Mucosa of descending colon (tissue), 3 donors: ENCODE results near the gene DERA. TPM values are rescaled to one million over a fixed set of nuclear protein-coding genes. Genes with fewer than 3 reads are reported as not detected.

ENCODE experiments used
- ATAC-seq: fragments of 200-7000 bp; cut with Tn5 transposase; one replicate; pipeline ENCODE4 v1.9.1; 2020; ENCODE audit warnings: mild to moderate bottlenecking, moderate library complexity
- DNase-seq, 3 donors: peaks; one replicate each; pipeline ENCODE4 v3.0.0-alpha.2; 2020
- H3K36me3 ChIP-seq: fragments of 200-600 bp; one replicate; pipeline ENCODE4 v1.8.0; 2021; ENCODE audit warnings: low read depth, mild to moderate bottlenecking
- H3K4me1 ChIP-seq: fragments of 200-600 bp; one replicate; pipeline ENCODE4 v1.8.0; 2021; ENCODE audit warnings: low read depth, mild to moderate bottlenecking
- H3K4me3 ChIP-seq: fragments of 200-600 bp; one replicate; pipeline ENCODE4 v1.8.0; 2021; ENCODE audit warnings: mild to moderate bottlenecking
- H3K9me3 ChIP-seq: fragments of 200-600 bp; one replicate; pipeline ENCODE4 v1.8.0; 2021; ENCODE audit warnings: mild to moderate bottlenecking
- CTCF ChIP-seq: fragments of 200-600 bp; IDR thresholded peaks from one replicate; pipeline ENCODE4 v1.8.0; 2022; ENCODE audit warnings: antibody characterized with exemption, mild to moderate bottlenecking
- intact Hi-C, 2 donors: fragments of 100-400 bp; cut with DNase I in 1 of 2; cut with micrococcal nuclease in 1 of 2; formaldehyde crosslinking; loops; one replicate each; pipeline versions ENCODE4 v1.11.0 to v1.11.1; 2022; cut with DNase I, micrococcal nuclease
- long read RNA-seq, 2 donors: library from polyadenylated mRNA; unstranded; transcript quantifications; one replicate each; pipeline ENCODE4 v2.0.0, GENCODE V29; 2019 to 2021
- total RNA-seq, 3 donors: library from RNA; stranded (reverse); fragmentation: NEBNext Ultra II Directional in 2 of 3; extraction: Animal tissue kit (Norgen Biotek cat#: 25700) in 2 of 3; gene quantifications; one replicate each; pipeline versions ENCODE4 v1.2.1 to v1.2.4, GENCODE V29; 2021 to 2023
- donor health status: DM: no; HTN: no; CAD: no; lungs with moderate emphysema.
- donor health status: DM: no; HTN: no; CAD: no.
- donor health status: DM: no; HTN: yes; CAD: no.

Gene DERA
- total RNA-seq, result 10 to 100 TPM; 53.1 to 77.3 (median 74.3) TPM
- long read RNA-seq, donor 1, transcript DERA-201 (9 exons, 1,705 nt), result major isoform, 62 of 74 reads
- long read RNA-seq, donor 1, partial matches to known transcripts, result 4 of 74 reads
- long read RNA-seq, donor 1, other reads (novel, unspliced or antisense), result 7 of 74 reads
- long read RNA-seq, donor 2, transcript DERA-201 (9 exons, 1,705 nt), result major isoform, 88 of 98 reads
- long read RNA-seq, donor 2, partial matches to known transcripts, result 1 of 98 reads
- long read RNA-seq, donor 2, other reads (novel, unspliced or antisense), result 5 of 98 reads

- no peak for TF ChIP-seq CTCF
- Histone ChIP-seq H3K4me1 (peaks cover 5% of the 10 kb centered on the region), H3K36me3 (no peaks in the 10 kb centered on the region), H3K9me3 (no peaks in the 10 kb centered on the region), H3K4me3 (peak within 1 kb of the TSS; percentile 38)
- ATAC-seq (peak; percentile 99), DNase-seq (peak; percentile 91 to 95 (median 91))
- intact Hi-C loops, result no loop called here
These were observed at the start of gene DERA for GRCh38 chr12:15910864-15911721. DERA (plus strand) TSS chr12:15911332; CDS start chr12:15911384, 52 bp downstream.

GRCh38 chr12:15861404-15861803 lies 49.7 kb upstream of the DERA start:
- ATAC-seq, result peak; percentile 68
- no peak for TF ChIP-seq CTCF
- Histone ChIP-seq H3K9me3 (no peaks in the 10 kb centered on the region), H3K4me1 (peaks cover 12% of the 10 kb centered on the region), H3K4me3 (no peak overlapping the region), H3K36me3 (no peaks in the 10 kb centered on the region)
- peak in 1 of 3 donors; percentile 58 for DNase-seq
- intact Hi-C loops, result no loop called here

GRCh38 chr12:15862840-15863239 lies 48.3 kb upstream of the DERA start:
- Histone ChIP-seq H3K36me3 (no peaks in the 10 kb centered on the region), H3K4me3 (no peak overlapping the region), H3K9me3 (no peaks in the 10 kb centered on the region), H3K4me1 (peaks cover 12% of the 10 kb centered on the region)
- ATAC-seq (peak; percentile 67), DNase-seq (no peak)
- TF ChIP-seq CTCF, result no peak
- intact Hi-C loops, result no loop called here

- intact Hi-C loops, result no loop called here
- ATAC-seq (peak; percentile 34), DNase-seq (no peak)
- TF ChIP-seq CTCF, result no peak
- Histone ChIP-seq H3K9me3 (no peaks in the 10 kb centered on the region), H3K36me3 (no peaks in the 10 kb centered on the region), H3K4me1 (peaks cover 12% of the 10 kb centered on the region), H3K4me3 (no peak overlapping the region)
These were observed 47.8 kb upstream of the DERA start for GRCh38 chr12:15863372-15863771.

- DNase-seq, result no peak
- Histone ChIP-seq H3K4me3 (no peak overlapping the region), H3K4me1 (peaks cover 12% of the 10 kb centered on the region), H3K36me3 (no peaks in the 10 kb centered on the region), H3K9me3 (no peaks in the 10 kb centered on the region)
- no peak for TF ChIP-seq CTCF
- intact Hi-C loops, result no loop called here
- no peak for ATAC-seq
These were observed 47.1 kb upstream of the DERA start for GRCh38 chr12:15863984-15864383.
